ENCODE measurements around the gene SLC37A2. TPM values are rescaled to one million over a fixed set of nuclear protein-coding genes. Genes with fewer than 3 reads are reported as not detected.

SLC37A2 gene
- total RNA-seq, 4 donors from 2014 or later, result 0.26 to 4.1 (median 0.86) TPM

- Histone ChIP-seq H3K4me3 (no peak overlapping the region), H3K36me3 (no peaks in the 10 kb centered on the region), H3K4me1 (no peaks in the 10 kb centered on the region), H3K27me3 (no peaks in the 10 kb centered on the region), H3K27ac (no peak overlapping the region), H3K9me3 (no peaks in the 10 kb centered on the region)
- DNase-seq, result no peak
- no peak for TF ChIP-seq CTCF (IDR thresholded peaks at IDR 0.05)
- TF ChIP-seq POLR2A (IDR thresholded peaks at IDR 0.05), result no peak
- intact Hi-C loops (cut with DNase I; ENCODE audit: low total_unique reads), result no loop called here
Measured at GRCh38 chr11:125084761-125085231, 21.7 kb downstream of the SLC37A2 start.

GRCh38 chr11:125085301-125086081 lies 22.4 kb downstream of the SLC37A2 start:
- intact Hi-C loops (cut with DNase I; ENCODE audit: low total_unique reads), result no loop called here
- H3K4me3 ChIP-seq, result no peak overlapping the region
- no peak for DNase-seq

GRCh38 chr11:125086633-125087296 lies 23.7 kb downstream of the SLC37A2 start:
- no peak for DNase-seq
- TF ChIP-seq CTCF (IDR thresholded peaks at IDR 0.05) (no peak), POLR2A (IDR thresholded peaks at IDR 0.05) (no peak)
- Histone ChIP-seq H3K36me3 (no peaks in the 10 kb centered on the region), H3K27ac (no peak overlapping the region), H3K9me3 (no peaks in the 10 kb centered on the region), H3K4me1 (no peaks in the 10 kb centered on the region), H3K27me3 (no peaks in the 10 kb centered on the region), H3K4me3 (no peak overlapping the region)
- intact Hi-C loops (cut with DNase I; ENCODE audit: low total_unique reads), result no loop called here

More at GRCh38 chr11:125085301-125086081, 22.4 kb downstream of the SLC37A2 start:
- Histone ChIP-seq H3K27me3 (no peaks in the 10 kb centered on the region), H3K27ac (no peak overlapping the region), H3K4me1 (no peaks in the 10 kb centered on the region), H3K9me3 (no peaks in the 10 kb centered on the region), H3K36me3 (no peaks in the 10 kb centered on the region)
- no peak for TF ChIP-seq CTCF (IDR thresholded peaks at IDR 0.05)

GRCh38 chr11:125088123-125088522 lies 25.0 kb downstream of the SLC37A2 start:
- TF ChIP-seq POLR2A (IDR thresholded peaks at IDR 0.05), result no peak
- TF ChIP-seq CTCF (IDR thresholded peaks at IDR 0.05), result no peak
- intact Hi-C loops (cut with DNase I; ENCODE audit: low total_unique reads), result no loop called here
- DNase-seq, result no peak

More at GRCh38 chr11:125088123-125088522, 25.0 kb downstream of the SLC37A2 start:
- Histone ChIP-seq H3K36me3 (no peaks in the 10 kb centered on the region), H3K9me3 (no peaks in the 10 kb centered on the region), H3K4me3 (no peak overlapping the region), H3K27me3 (no peaks in the 10 kb centered on the region), H3K4me1 (no peaks in the 10 kb centered on the region), H3K27ac (no peak overlapping the region)
